Measurements from ENCODE around the gene CAMK2A. TPM values are rescaled to one million over a fixed set of nuclear protein-coding genes. Genes with fewer than 3 reads are reported as not detected.

CAMK2A gene
- total and polyA plus RNA-seq, 2 experiments from 2014 or later, result 1.2 to 2.6 TPM

GRCh38 chr5:150329038-150329437, 39.5 kb upstream of the CAMK2A start:
- H4K20me1 ChIP-seq (ENCODE audit: insufficient read depth, poor library complexity, severe bottlenecking), result no peaks in the 10 kb centered on the region
- TF ChIP-seq EZH2phosphoT487 (IDR thresholded peaks at IDR 0.05; ENCODE audit: low read depth, severe bottlenecking, unreplicated experiment) (no peak), EZH2 (IDR thresholded peaks at IDR 0.05; ENCODE audit: borderline replicate concordance) (no peak), CTCF (IDR thresholded peaks at IDR 0.05; ENCODE audit: poor library complexity) (no peak)
- no peak overlapping the region for H3K4me2 ChIP-seq
- H3K36me3 ChIP-seq (replicated peaks; ENCODE audit: insufficient read depth, low read depth), result no peaks in the 10 kb centered on the region
- H3K4me1 ChIP-seq (ENCODE audit: insufficient read depth), result peaks cover 16% of the 10 kb centered on the region
- no peak overlapping the region for H3K27ac ChIP-seq
- 60% methylated on average over 2 of the region's 2 CpGs for WGBS (ENCODE audit: low lambda C conversion rate, missing lambda C conversion rate)
- H3K4me3 ChIP-seq, result no peak overlapping the region
- no peaks in the 10 kb centered on the region for H3K9me3 ChIP-seq (ENCODE audit: low read depth)
- no peak for DNase-seq (ENCODE audit: low spot score)
- no peak overlapping the region for H2AFZ ChIP-seq
- no peaks in the 10 kb centered on the region for H3K9me2 ChIP-seq (replicated peaks; ENCODE audit: insufficient read depth)
- no peaks in the 10 kb centered on the region for H3K79me2 ChIP-seq
- H3K27me3 ChIP-seq, result no peaks in the 10 kb centered on the region

GRCh38 chr5:150328515-150328914, 38.9 kb upstream of the CAMK2A start:
- H3K9me2 ChIP-seq (replicated peaks; ENCODE audit: insufficient read depth), result no peaks in the 10 kb centered on the region
- no peak overlapping the region for H2AFZ ChIP-seq
- 95% methylated on average over 2 of the region's 2 CpGs for whole genome bisulfite sequencing (ENCODE audit: low lambda C conversion rate, missing lambda C conversion rate)
- H3K27ac ChIP-seq, result no peak overlapping the region
- no peak overlapping the region for H3K4me2 ChIP-seq
- H3K4me1 ChIP-seq (ENCODE audit: insufficient read depth), result peaks cover 16% of the 10 kb centered on the region
- no peak overlapping the region for H3K4me3 ChIP-seq
- no peaks in the 10 kb centered on the region for H3K27me3 ChIP-seq
- H3K79me2 ChIP-seq, result no peaks in the 10 kb centered on the region
- no peak for DNase-seq (ENCODE audit: low spot score)
- TF ChIP-seq EZH2phosphoT487 (IDR thresholded peaks at IDR 0.05; ENCODE audit: low read depth, severe bottlenecking, unreplicated experiment) (no peak), EZH2 (IDR thresholded peaks at IDR 0.05; ENCODE audit: borderline replicate concordance) (no peak)
- no peaks in the 10 kb centered on the region for H3K36me3 ChIP-seq (replicated peaks; ENCODE audit: insufficient read depth, low read depth)
- H3K9me3 ChIP-seq (ENCODE audit: low read depth), result no peaks in the 10 kb centered on the region
- no peaks in the 10 kb centered on the region for H4K20me1 ChIP-seq (ENCODE audit: insufficient read depth, poor library complexity, severe bottlenecking)

- Histone ChIP-seq H3K27me3 (no peaks in the 10 kb centered on the region), H4K20me1 (ENCODE audit: insufficient read depth, poor library complexity, severe bottlenecking) (no peaks in the 10 kb centered on the region), H3K4me2 (peak overlapping the region; percentile 4), H3K36me3 (replicated peaks; ENCODE audit: insufficient read depth, low read depth) (no peaks in the 10 kb centered on the region), H3K9me3 (ENCODE audit: low read depth) (no peaks in the 10 kb centered on the region), H3K4me1 (ENCODE audit: insufficient read depth) (peaks cover 16% of the 10 kb centered on the region), H3K9me2 (replicated peaks; ENCODE audit: insufficient read depth) (no peaks in the 10 kb centered on the region), H3K27ac (peak overlapping the region; percentile 64), H2AFZ (no peak overlapping the region), H3K4me3 (no peak overlapping the region), H3K79me2 (no peaks in the 10 kb centered on the region)
- TF ChIP-seq EZH2 (IDR thresholded peaks at IDR 0.05; ENCODE audit: borderline replicate concordance) (no peak), EZH2phosphoT487 (IDR thresholded peaks at IDR 0.05; ENCODE audit: low read depth, severe bottlenecking, unreplicated experiment) (no peak), CTCF (IDR thresholded peaks at IDR 0.05; ENCODE audit: poor library complexity) (no peak)
- DNase-seq (ENCODE audit: low spot score), result no peak
- WGBS (ENCODE audit: low lambda C conversion rate, missing lambda C conversion rate), result 37% methylated on average over 3 of the region's 3 CpGs
Observed at GRCh38 chr5:150327139-150327538, 37.6 kb upstream of the CAMK2A start.

GRCh38 chr5:150326707-150327106, 37.1 kb upstream of the CAMK2A start:
- no peaks in the 10 kb centered on the region for H4K20me1 ChIP-seq (ENCODE audit: insufficient read depth, poor library complexity, severe bottlenecking)
- peak overlapping the region; percentile 64 for H3K27ac ChIP-seq
- no peaks in the 10 kb centered on the region for H3K79me2 ChIP-seq
- H3K4me1 ChIP-seq (ENCODE audit: insufficient read depth), result peaks cover 16% of the 10 kb centered on the region
- 21% methylated on average over 2 of the region's 2 CpGs for WGBS (ENCODE audit: low lambda C conversion rate, missing lambda C conversion rate)
- H3K9me2 ChIP-seq (replicated peaks; ENCODE audit: insufficient read depth), result no peaks in the 10 kb centered on the region
- DNase-seq (ENCODE audit: low spot score), result no peak
- no peak overlapping the region for H3K4me3 ChIP-seq
- no peak overlapping the region for H2AFZ ChIP-seq
- H3K27me3 ChIP-seq, result no peaks in the 10 kb centered on the region
- peak overlapping the region; percentile 4 for H3K4me2 ChIP-seq
- TF ChIP-seq CTCF (IDR thresholded peaks at IDR 0.05; ENCODE audit: poor library complexity) (no peak), EZH2 (IDR thresholded peaks at IDR 0.05; ENCODE audit: borderline replicate concordance) (no peak), EZH2phosphoT487 (IDR thresholded peaks at IDR 0.05; ENCODE audit: low read depth, severe bottlenecking, unreplicated experiment) (no peak)
- no peaks in the 10 kb centered on the region for H3K9me3 ChIP-seq (ENCODE audit: low read depth)
- H3K36me3 ChIP-seq (replicated peaks; ENCODE audit: insufficient read depth, low read depth), result no peaks in the 10 kb centered on the region
